DMS114 treated with DMSO at 0.1 percent for 48 hours (cell line): ENCODE data around the gene WBP2NL.
"Not testable (repeated sequence)": the region's sequence is repeated elsewhere in the genome, so short reads cannot be mapped to it uniquely, and the experiment has no call there.

Source experiments
- DNase-seq: peaks from one replicate; lab custom pipeline; 2025; ENCODE audit not compliant: unreplicated experiment; lab: John Stamatoyannopoulos, UW

The WBP2NL gene

GRCh38 chr22:41998361-41999261 is at the start of gene WBP2NL:
TSS of gene WBP2NL (plus strand) at chr22:41998788. CDS start at chr22:41998819, 31 bp downstream.
- DNase-seq: peak; percentile 73

GRCh38 chr22:41948928-41949296 is 49.7 kb upstream of the WBP2NL start:
- DNase-seq: not testable (repeated sequence)

- DNase-seq: no peak
Measured at GRCh38 chr22:41949297-41949965, 49.2 kb upstream of the WBP2NL start.

- DNase-seq: no peak
Measured at GRCh38 chr22:41951898-41952474, 46.6 kb upstream of the WBP2NL start, which contains the start of gene SMIM45. TSS of gene SMIM45 (plus strand) at chr22:41952150.

- DNase-seq: no peak
Measured at GRCh38 chr22:41952713-41953112, 45.9 kb upstream of the WBP2NL start.

GRCh38 chr22:41957941-41958556 is 40.5 kb upstream of the WBP2NL start:
- DNase-seq: no peak

- DNase-seq: no peak
Measured at GRCh38 chr22:41963453-41964111, 35.0 kb upstream of the WBP2NL start.

- no peak for DNase-seq
Measured at GRCh38 chr22:41964112-41964491, 34.5 kb upstream of the WBP2NL start.

GRCh38 chr22:41966225-41966606 is 32.4 kb upstream of the WBP2NL start:
- DNase-seq: no peak

- DNase-seq: peak; percentile 70
Measured at GRCh38 chr22:41966607-41967240, 31.9 kb upstream of the WBP2NL start.

- DNase-seq: no peak
Measured at GRCh38 chr22:41968601-41969000, 30.0 kb upstream of the WBP2NL start.

GRCh38 chr22:41969110-41969646 is 29.4 kb upstream of the WBP2NL start, which contains the start of gene SEPTIN3:
TSS of gene SEPTIN3 (plus strand) at chr22:41969443. CDS start at chr22:41971493, 2,050 bp downstream.
- no peak for DNase-seq

GRCh38 chr22:41970601-41971000 is 28.0 kb upstream of the WBP2NL start:
- no peak for DNase-seq

GRCh38 chr22:41971431-41971830 is 27.2 kb upstream of the WBP2NL start:
- no peak for DNase-seq

GRCh38 chr22:41974691-41975290 is 23.8 kb upstream of the WBP2NL start:
- DNase-seq: no peak

GRCh38 chr22:41975299-41976069 is 23.1 kb upstream of the WBP2NL start:
- no peak for DNase-seq

- no peak for DNase-seq
Measured at GRCh38 chr22:41976070-41976901, 22.3 kb upstream of the WBP2NL start.

- DNase-seq: no peak
Measured at GRCh38 chr22:41976961-41977566, 21.5 kb upstream of the WBP2NL start.
